Fibroblast of the aortic adventitia (primary cell): ENCODE results near the gene HID1. TPM values are rescaled to one million over a fixed set of nuclear protein-coding genes. Genes with fewer than 3 reads are reported as not detected.

Experiments used
- DNase-seq: peaks from one replicate; pipeline ENCODE4 v3.0.0-alpha.2; 2010; ENCODE audit warnings: low read depth
- H3K4me3 ChIP-seq: 2 replicates; pipeline ENCODE4 v1.5.1; 2011; ENCODE audit warnings: low read depth, mild to moderate bottlenecking, control low read depth, low read length, moderate library complexity
- CTCF ChIP-seq: IDR thresholded peaks from 2 replicates; pipeline ENCODE4 v1.5.1; 2011; ENCODE audit warnings: mild to moderate bottlenecking, low read length, control low read depth, inconsistent platforms; ENCODE audit not compliant: insufficient read depth
- total RNA-seq: library from RNA; depleted of rRNA; stranded (reverse); fragments of >200 nt; gene quantifications from 2 replicates; pipeline ENCODE4 v1.2.3, GENCODE V29; 2012; ENCODE audit warnings: low replicate concordance

The HID1 gene
- total RNA-seq, 1 donor, result 0.90 TPM

DNA sequence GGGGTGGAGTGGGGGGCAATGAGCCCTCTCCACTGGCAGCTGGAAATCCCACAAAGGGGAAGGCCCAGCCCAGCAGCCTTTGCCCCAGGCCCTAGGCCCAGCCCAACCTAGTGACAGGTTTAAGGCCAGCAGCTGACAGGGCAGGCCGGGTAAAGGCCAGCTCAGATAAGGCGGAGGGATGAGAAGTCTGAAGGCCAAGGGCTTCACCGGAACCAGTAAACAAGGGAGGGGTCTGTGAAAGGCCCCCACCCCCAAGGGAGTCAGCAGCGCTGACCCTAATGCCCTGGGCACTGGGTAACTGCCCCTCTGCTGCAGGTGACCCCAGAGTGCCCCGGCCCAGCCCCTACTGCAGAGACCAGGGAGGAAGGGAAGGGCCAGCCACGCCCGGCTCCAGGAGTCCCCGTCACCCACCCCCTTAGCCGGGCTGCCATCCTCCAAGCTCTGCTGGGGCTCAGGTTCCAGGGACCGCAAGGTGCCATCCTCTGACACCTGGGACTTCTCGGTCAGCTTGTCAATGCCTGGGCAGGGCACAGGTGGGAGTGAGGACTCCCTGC lies 19.3 kb downstream of the HID1 start:
- no peak overlapping the region for H3K4me3 ChIP-seq
- TF ChIP-seq CTCF, result no peak
- no peak for DNase-seq

DNA sequence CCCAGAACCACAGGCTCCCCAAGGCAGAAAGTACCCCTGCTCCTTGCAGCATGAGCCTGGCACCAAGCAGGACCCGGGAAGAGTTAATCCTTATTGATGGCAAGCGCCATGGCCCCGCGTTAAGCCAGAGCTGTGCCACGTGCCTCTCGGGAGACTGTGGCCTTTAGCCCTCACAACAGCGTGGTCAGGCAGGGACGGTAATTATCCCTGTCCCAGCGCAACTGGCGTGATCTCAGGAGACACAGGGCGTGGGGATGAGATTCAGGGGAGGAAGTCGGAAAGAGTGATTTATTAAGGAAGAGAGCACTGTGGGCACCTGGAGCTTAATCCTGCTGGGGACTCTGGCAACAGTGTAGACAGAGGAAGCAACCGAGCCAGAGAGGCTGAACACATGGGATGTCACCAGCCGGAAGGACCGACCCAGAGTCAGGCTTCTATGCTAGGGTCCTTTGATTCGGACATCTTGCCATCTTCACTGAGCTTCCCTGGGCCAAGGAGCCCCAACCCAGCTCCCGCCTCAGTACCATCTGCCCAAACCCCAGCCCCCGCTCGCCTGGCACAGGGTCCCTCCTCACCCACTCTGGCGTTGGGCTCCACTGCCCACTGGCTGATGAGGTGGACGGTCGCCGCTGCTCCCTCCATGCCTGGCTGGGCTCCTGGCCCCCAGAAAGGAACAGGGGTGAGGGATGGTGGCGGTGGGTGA lies 20.0 kb downstream of the HID1 start:
- DNase-seq, result no peak
- TF ChIP-seq CTCF, result no peak
- no peak overlapping the region for H3K4me3 ChIP-seq

GRCh38 chr17:74951680-74952421 lies 20.7 kb downstream of the HID1 start:
- TF ChIP-seq CTCF, result no peak
- DNase-seq, result no peak
- H3K4me3 ChIP-seq, result no peak overlapping the region

GRCh38 chr17:74951065-74951464 lies 21.5 kb downstream of the HID1 start:
- TF ChIP-seq CTCF, result no peak
- DNase-seq, result no peak
- no peak overlapping the region for H3K4me3 ChIP-seq

- no peak for TF ChIP-seq CTCF
- DNase-seq, result no peak
- no peak overlapping the region for H3K4me3 ChIP-seq
Measured at GRCh38 chr17:74950207-74950606, 22.4 kb downstream of the HID1 start.

DNA sequence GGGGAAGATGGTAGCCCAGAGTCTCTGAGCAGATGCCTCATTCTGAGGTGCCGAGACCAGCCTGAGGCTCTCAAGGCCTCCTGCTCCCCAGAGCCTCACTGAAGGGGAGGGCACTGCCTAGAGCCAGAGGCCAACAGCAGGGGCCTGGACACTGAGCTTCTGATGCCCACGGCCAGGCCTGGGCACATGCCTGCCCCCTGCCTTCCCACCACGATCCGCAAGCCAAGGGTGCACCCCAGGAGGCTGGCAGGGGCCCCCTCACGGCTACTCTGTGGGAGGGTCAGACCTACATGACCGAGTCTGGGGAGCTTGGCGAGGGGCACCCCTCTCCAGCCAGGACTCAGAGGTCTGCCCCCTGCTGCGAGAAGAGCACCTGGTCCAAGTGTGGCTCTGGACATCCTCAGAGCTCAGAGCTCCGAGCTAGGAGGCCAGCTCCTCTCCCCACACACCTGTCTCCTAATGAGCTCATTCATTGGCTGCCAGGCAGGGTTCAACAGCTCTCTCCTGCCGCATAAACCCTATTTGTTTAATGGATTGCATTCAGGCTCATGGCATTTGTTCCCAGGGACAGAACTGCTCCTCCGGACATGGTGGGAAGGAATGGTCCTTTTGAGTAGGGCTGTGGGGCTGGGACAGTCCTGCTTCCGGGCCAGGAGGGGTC lies 23.0 kb downstream of the HID1 start:
- no peak for TF ChIP-seq CTCF
- DNase-seq, result no peak
- H3K4me3 ChIP-seq, result no peak overlapping the region
